Fibroblast of lung (primary cell): ENCODE measurements around the gene LCLAT1.

Experiments
- EZH2 ChIP-seq: IDR thresholded peaks from 2 replicates; pipeline ENCODE4 v1.5.1; 2012; ENCODE audit warnings: low read length, control low read depth, mild to moderate bottlenecking; ENCODE audit errors: missing control alignments
- TF ChIP-seq, protein P1 (sequence below), 2 donors: IDR thresholded peaks in 1 of 2; conservative IDR thresholded peaks in 1 of 2; 1 replicate in 1 of 2; 2 replicates in 1 of 2; pipeline ENCODE4 v1.5.1; 2011 to 2012; ENCODE audit warnings: low read length in 2 of 2, control low read depth in 1 of 2, inconsistent platforms in 1 of 2, low read depth in 1 of 2, mild to moderate bottlenecking in 1 of 2

DNA sequence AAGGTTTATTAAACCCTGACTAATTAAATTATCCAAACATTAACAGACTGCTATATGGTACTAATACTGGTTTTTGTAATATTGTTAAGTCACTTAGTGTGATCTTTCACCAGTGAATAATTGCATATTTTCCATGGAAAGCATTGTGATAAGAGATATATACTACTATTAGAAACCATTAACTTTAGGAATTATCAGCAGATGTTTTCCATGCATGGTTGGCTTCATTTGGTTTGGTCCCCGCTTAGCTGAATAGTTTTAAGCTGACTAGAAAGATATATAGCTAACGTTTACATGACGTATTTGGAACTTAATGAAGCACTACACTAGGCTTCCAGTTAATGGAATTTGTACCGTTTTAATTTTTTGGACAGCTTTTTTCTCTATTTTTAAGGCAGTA lies 37.9 kb downstream of the LCLAT1 start:
- TF ChIP-seq, protein P1, sequence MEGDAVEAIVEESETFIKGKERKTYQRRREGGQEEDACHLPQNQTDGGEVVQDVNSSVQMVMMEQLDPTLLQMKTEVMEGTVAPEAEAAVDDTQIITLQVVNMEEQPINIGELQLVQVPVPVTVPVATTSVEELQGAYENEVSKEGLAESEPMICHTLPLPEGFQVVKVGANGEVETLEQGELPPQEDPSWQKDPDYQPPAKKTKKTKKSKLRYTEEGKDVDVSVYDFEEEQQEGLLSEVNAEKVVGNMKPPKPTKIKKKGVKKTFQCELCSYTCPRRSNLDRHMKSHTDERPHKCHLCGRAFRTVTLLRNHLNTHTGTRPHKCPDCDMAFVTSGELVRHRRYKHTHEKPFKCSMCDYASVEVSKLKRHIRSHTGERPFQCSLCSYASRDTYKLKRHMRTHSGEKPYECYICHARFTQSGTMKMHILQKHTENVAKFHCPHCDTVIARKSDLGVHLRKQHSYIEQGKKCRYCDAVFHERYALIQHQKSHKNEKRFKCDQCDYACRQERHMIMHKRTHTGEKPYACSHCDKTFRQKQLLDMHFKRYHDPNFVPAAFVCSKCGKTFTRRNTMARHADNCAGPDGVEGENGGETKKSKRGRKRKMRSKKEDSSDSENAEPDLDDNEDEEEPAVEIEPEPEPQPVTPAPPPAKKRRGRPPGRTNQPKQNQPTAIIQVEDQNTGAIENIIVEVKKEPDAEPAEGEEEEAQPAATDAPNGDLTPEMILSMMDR (conservative IDR thresholded peaks at IDR 0.05 in 1 of 2, IDR thresholded peaks at IDR 0.05 in 1 of 2; ENCODE audit: low read depth in 1 of 2, low read length in 2 of 2), result no peak
- no peak for TF ChIP-seq EZH2
